GM18868 (cell line): Measurements from ENCODE around the gene AGAP1.

Experiments used
- ATAC-seq: cut with Tn5 transposase; IDR thresholded peaks from one replicate; pipeline ENCODE4 v1.9.1; 2021; ENCODE audit warnings: mild to moderate bottlenecking, moderate library complexity; ENCODE audit not compliant: unreplicated experiment

The AGAP1 gene

GRCh38 chr2:236171680-236172254 lies 677.9 kb downstream of the AGAP1 start:
- ATAC-seq = no peak

- ATAC-seq = no peak
Observed at GRCh38 chr2:236172255-236173035, 678.6 kb downstream of the AGAP1 start.

GRCh38 chr2:236173036-236173728 lies 679.3 kb downstream of the AGAP1 start:
- no peak for ATAC-seq

GRCh38 chr2:236173729-236174607 lies 680.1 kb downstream of the AGAP1 start:
- no peak for ATAC-seq

- ATAC-seq = no peak
Observed at GRCh38 chr2:236175548-236176150, 681.8 kb downstream of the AGAP1 start.

GRCh38 chr2:236176417-236176816 lies 682.6 kb downstream of the AGAP1 start:
- ATAC-seq = no peak

- no peak for ATAC-seq
Observed at GRCh38 chr2:236176951-236177350, 683.1 kb downstream of the AGAP1 start.

- no peak for ATAC-seq
Observed at GRCh38 chr2:236177604-236177966, 683.7 kb downstream of the AGAP1 start.

- no peak for ATAC-seq
Observed at GRCh38 chr2:236177967-236178889, 684.4 kb downstream of the AGAP1 start.

GRCh38 chr2:236178890-236179235 lies 685.0 kb downstream of the AGAP1 start:
- ATAC-seq = no peak

- ATAC-seq = no peak
Observed at GRCh38 chr2:236179236-236180075, 685.6 kb downstream of the AGAP1 start.

GRCh38 chr2:236180076-236180816 lies 686.4 kb downstream of the AGAP1 start:
- ATAC-seq = no peak

GRCh38 chr2:236180831-236181453 lies 687.1 kb downstream of the AGAP1 start:
- no peak for ATAC-seq
